Measurements from ENCODE around the gene TMEM163.

GRCh38 chr2:134550566-134551164 is 168.1 kb downstream of the TMEM163 start:
- TF ChIP-seq FOS (IDR thresholded peaks at IDR 0.05; ENCODE audit: borderline replicate concordance, insufficient read depth, low read length) (no peak), POLR2A (IDR thresholded peaks at IDR 0.05; ENCODE audit: low read depth, low read length) (no peak), CTCF (IDR thresholded peaks at IDR 0.05; ENCODE audit: extremely low read depth in 1 of 2, insufficient read depth in 1 of 2, low read depth in 1 of 2, low read length in 2 of 2) (no peak), EZH2 (IDR thresholded peaks at IDR 0.05; ENCODE audit: borderline replicate concordance, low read depth, low read length, severe bottlenecking) (no peak), MYC (IDR thresholded peaks at IDR 0.05; ENCODE audit: low read depth, low read length) (no peak)
